ENCODE data around the gene MLH3.
A peak's percentile ranks its signal among the peaks of the same experiment; 100 is the strongest.
"Not testable (repeated sequence)": the region's sequence is repeated elsewhere in the genome, so short reads cannot be mapped to it uniquely, and the experiment has no call there.

MLH3 gene

DNA sequence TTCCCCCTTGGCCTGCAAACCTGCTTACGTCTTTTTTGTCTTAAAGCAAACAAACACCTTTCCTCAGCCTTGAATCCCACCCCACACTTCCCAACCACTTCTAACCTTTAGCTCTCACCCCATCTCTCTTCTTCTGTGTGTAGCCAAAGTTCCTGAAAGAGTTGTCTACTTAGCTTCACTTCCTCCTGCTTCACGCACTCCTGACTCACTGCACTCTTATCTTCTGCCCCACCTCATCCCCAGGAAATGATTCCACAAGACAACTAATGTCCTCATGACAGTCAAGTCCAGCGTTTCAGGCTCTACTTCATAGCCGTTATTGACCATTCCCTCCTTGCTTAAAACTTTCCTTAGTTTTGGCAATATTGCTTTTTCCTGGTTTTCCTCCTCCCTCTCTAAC, 26.2 kb downstream of the MLH3 start:
- peak; percentile 40 for DNase-seq (ENCODE audit: low read depth)

DNA sequence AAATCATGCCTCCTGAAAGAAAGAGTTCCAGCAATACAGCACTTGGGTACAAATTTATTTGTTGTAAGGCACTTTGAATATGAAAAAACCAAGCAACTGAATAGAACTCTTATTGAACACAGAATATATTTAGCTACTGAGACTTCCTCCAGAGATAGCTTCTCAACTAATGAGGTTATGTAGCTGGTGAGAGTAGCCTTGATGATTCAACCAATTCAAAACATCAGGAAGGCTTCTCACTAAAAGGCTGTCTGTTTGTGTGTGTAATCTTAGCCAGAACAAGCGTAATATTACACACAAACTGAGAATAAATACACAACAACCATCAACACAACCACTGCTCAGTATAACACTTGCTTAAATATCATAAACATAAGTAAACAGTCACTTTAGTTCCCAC, 28.2 kb downstream of the MLH3 start:
- no peak for DNase-seq (ENCODE audit: low read depth)

DNA sequence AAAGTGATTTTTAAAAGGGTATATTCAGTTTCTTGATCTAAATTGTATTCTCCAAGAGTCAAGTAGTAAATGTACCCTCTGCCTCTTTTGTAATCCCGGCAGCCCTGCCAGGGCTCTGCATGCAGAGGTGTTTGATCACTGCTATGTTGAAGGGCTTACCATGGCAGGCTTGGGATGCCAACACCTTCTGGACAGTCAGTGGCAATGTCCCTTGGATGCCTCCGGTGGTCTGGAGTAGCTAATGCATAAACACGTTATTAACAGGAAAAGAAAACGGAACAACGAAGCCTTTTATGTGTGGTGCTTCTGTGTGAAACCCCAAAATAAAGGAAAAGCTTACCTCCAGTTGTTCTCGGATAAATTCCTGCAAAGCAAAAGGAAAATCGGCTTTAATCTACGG, 28.6 kb downstream of the MLH3 start:
- DNase-seq (ENCODE audit: low read depth) = no peak

DNA sequence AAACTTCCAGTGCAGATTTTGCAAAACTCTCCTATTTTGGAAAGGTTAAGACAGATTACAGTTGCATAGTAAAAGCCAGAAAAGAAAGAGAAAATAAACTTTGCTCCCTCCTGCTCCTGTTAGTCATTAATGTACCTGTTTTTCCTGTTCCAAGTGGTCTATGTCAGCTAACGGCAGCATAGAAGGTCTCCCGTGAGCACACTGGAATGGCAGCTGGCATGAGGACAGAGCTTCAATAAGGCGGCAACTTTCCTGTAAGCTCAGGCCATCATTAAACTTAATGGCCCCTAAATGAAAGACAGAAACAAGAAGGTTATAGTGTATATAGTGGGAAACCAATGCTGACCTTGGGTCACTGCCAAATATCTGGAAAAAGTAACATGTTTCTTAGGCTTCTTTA, 32.6 kb downstream of the MLH3 start:
- no peak for DNase-seq (ENCODE audit: low read depth)

DNA sequence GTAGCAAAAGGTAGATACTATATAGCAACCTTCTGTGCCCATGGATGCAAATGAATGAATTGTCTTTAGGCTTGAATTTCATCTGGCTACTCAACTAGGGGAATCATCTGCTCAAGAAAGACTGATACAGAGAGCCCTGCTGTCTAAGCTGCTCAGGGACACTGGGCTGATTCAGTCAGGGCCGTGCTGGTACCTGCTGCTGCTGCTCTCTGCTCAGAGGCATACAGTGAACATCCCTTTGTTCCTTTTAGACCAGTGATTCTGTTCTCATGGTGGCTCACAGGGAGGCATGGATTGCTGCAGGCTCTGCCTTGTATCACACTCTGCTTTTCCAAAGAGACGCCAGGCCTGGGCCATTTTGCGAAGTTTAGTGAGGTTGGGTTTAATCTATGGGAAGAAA, 34.5 kb downstream of the MLH3 start:
- DNase-seq (ENCODE audit: low read depth) = no peak

DNA sequence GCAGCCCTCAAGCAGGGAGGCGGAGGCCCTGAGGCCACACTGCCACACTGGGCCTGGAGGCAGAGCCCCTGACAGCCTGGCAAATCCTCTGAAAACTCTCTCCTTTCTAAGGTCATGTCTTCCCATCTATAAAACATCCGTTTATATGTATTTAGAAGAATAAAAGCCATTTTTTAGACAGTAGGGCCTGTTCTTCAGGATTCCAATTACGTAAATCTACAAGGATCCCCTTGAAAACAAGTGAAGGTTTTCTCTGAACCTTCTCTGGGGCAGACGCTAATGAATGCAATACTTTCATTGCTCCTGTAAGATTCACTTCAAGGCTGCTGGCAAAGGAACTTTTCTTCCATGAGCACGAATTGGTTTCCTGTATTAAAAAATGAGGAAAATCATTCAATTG, 35.8 kb downstream of the MLH3 start:
- no peak for DNase-seq (ENCODE audit: low read depth)

DNA sequence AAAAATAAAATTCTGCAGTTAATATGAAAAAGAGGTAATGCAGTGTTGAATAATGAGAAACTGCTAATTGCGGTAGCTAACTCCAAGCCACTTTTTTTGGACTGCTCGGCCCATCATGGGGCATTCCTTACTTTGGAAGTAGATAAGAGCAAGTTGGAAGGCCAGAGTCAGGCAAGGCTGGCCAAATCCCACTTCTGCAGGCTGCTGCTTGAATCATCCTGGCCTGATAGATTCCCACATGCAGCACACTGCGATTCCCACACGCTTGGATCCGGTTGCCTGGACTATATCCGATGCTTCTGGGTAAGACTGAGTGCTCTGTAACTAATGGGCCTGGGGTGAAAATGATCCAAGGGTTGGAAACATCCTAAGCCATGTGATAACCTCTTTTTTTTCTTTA, 38.0 kb downstream of the MLH3 start:
- DNase-seq (ENCODE audit: low read depth) = no peak

DNA sequence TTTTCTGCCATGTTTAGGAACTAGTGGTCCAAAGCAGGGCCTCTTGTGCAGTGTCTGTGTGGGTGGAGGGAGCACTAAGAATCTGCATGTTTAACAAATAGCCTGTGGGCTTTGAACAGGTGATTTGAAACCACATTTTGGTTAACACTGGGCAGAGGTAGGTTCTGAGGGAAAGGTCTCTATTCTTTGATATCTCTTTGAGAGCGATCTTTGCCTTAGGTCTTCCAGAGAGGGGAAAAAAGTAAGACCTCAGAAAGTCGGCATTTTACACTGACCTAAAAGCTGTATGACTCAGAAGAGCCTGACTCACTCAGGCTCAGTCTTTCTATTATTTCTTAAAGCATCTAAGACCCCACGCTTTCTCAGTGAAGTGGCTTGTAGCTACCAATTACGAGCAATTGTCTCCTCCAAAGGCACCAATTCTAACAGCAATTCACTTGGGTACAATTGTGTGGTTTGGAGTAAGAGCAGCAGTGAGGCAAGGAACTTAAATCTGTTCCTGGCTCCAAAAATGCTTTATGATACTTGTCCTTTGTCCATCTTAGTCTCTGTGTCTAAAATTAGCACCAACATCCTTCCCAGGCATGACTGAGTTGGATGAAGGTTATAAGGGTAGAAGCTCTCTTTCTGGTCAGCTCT, 39.8 kb downstream of the MLH3 start:
- DNase-seq (ENCODE audit: low read depth) = peak; percentile 79

DNA sequence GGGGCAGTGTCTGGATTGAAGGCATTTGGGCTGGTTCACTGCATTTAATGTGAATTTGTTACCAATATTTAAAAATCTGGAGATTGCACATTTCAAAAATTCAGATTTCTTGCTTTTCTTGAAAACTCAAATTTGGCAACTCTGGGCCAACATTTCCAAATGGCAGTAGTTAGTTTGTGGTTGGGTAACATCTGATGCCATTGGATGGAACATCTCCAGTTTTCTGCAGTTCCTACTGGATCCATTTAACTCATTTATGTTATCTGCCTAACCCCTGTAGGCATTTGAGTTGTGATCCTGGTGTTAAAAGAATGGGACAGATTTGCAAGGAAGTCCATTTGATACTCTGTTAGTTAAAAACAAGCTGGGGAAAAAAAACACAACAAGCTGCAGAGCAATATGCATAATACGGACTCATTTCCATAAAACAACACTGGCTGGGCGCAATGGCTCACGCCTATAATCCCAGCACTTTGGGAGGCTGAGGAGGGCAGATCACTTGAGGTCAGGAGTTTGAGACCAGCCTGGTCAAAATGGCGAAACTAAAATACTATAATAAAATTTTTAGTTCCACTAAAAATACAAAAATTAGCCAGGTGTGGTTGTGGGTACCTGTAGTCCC, 40.7 kb downstream of the MLH3 start:
- peak; percentile 6 for DNase-seq (ENCODE audit: low read depth)

DNA sequence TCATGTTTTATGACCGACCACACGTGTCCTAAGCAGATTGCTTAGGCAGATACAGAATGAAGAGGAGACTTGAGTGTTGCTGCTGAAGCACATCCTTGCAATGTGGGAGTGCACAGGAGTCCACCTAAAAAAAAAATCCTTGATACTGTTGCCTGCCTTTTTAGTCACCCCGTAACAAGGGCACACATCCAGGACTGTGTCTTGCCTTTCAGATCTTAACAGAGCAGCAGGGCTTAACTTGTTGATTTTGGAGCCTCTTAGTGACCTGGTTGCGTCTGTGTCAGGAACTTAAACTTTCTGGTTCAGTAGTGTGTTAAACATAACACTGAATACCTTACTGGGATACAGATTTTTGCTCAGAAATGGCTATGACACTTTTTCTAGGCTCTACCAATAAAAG, 42.1 kb downstream of the MLH3 start:
- DNase-seq (ENCODE audit: low read depth) = no peak

DNA sequence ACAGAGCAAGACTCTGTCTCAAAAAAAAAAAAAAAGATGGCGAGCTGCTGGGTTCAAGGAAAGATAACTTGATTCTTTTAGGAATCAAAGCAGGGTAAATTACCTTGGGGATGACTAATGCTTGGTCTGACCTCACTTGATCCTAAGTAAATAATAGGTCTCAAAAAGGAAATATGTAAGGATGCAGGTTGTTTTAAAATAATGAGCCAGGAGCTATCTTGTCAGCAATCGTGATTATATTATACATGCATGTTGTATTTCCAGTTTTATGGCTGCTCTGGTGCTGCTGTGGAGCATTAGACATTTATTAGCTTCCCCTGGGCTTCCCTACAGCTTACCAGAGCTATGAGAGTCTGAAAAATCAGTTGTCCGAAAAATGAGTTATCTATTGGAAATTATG, 45.9 kb downstream of the MLH3 start:
- no peak for DNase-seq (ENCODE audit: low read depth)

DNA sequence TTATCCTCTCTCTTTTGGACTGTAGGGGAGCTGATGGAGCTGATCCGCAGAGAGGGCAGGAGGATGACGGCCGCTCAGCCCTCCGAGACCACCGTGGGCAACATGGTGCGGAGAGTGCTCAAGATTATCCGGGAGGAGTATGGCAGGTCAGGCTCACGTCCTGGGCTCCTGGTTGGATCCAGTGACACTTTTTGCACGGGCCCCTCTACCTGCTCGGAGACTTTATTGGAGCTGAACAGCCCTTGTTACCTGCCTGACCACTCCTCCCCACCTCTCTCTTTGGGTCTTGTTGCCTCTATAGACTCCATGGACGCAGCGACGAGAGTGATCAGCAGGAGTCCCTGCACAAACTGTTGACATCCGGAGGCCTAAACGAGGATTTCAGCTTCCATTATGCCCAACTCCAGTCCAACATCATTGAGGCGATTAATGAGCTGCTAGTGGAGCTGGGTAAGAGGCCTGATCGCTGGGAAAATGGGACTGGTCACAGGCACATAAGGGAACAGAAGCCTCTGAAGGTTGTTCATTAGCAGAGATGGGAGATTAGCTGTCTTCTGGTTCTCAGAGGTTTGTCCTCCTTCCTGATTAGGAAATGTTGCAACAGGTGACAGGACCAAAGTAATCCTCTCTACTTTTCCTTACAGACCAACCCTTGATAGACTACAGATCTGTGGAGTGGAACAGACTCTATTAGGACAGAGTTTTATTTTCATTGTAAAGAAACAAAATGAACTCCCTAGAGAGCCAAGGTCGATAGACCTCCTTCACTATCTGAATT, 47.8 kb downstream of the MLH3 start:
- DNase-seq (ENCODE audit: low read depth) = peak; percentile 19

DNA sequence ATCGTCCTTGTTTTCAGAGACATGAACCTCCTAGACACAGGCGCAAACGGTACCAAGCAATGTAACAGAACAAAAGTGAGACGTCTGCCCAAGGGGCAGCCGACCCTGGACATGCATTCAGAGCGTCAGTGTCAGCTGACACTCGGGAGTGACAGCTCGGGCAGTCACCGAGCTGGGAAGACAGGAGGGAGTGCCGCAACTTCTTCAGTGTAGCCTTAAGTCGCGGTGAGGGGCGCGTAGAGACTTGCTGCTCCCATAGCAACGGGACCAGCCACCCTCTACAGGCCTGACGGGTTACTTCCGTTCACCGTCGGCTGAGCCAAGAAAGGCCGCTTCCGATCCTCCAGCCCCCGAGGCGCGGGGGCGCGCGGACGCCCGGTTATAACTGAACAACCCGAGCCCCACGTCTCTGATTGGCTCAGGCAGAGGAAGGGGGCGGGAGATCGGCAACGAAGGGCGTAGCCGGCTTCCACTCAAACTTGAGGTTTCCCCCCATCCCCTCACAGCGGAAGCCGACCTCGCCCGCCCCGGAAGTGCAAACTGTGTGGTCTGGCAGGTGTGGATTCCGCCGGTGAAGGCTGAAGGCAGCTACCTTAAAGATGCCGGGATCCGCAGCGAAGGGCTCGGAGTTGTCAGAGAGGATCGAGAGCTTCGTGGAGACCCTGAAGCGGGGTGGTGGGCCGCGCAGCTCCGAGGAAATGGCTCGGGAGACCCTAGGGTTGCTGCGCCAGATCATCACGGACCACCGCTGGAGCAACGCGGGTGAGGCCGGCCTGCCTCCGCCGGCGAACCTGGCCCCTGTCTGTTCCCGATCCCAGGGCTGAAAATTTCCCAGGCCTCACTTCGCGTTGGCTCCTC, 48.6 kb downstream of the MLH3 start, which contains the start of gene EIF2B2:
EIF2B2 (plus strand) TSS at position 530 of the 858 bp plus-strand sequence; CDS start at position 600, 70 bp downstream.
- peak; percentile 96 for DNase-seq (ENCODE audit: low read depth)

DNA sequence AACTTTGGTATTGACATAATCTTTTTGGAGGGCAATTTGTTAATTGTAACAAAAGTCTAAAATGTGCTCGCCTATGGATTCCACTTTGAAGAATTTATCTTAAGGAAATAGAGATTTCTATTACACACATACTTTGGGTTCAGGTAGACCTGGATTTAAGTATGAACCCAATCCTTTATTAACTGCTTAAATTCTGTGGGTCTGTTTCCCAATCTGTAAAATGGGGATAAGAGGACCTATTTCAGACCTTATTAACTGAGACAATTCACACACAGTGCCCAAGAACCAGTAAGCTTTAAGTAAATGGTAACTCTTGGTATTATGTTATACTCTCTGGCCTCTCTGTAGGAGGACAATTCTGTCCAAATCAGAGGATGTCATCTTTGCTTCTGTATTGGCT, 49.4 kb downstream of the MLH3 start:
- DNase-seq (ENCODE audit: low read depth) = no peak

DNA sequence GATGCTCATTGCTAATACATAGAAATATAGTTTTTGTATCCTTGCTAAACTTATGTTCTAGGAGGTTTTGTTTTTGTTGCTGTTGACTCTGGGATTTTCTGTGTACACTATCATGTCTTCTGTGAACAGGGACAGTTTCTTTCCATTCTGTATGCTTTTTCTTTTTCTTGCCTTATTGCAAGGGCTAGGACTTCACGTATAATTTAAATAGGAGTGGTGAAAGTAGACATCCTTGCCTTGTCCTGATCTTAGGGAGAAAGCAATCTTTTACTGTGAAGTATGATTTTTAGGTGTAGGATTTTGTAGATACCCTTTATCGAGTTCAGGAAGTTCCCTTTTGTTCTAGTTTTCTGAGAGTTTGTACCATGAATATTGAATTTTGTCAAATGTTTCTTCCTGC, 50.0 kb downstream of the MLH3 start:
- no peak for DNase-seq (ENCODE audit: low read depth)

DNA sequence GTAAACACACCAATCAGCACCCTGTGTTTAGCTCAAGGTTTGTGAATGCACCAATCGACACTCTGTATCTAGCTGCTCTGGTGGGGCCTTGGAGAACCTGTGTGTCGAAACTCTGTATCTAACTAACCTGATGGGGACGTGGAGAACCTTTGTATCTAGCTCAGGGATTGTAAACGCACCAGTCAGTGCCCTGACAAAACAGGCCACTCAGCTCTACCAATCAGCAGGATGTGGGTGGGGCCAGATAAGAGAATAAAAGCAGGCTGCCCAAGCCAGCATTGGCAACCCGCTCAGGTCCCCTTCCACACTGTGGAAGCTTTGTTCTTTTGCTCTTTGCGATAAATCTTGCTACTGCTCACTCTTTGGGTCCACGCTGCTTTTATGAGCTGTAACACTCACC, 55.5 kb downstream of the MLH3 start:
- DNase-seq (ENCODE audit: low read depth) = not testable (repeated sequence)

DNA sequence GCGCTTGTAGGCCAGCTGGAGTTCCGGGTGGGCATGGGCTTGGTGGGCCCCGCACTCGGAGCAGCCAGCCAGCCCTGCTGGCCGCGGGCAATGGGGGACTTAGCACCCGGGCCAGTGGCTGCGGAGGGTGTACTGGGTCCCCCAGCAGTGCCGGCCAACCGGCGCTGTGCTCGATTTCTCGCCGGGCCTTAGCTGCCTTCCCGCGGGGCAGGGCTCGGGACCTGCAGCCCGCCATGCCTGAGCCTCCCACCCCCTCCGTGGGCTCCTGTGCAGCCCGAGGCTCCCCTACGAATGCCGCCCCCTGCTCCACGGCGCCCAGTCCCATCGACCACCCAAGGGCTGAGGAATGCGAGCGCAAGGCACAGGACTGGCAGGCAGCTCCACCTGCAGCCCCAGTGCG, 57.1 kb downstream of the MLH3 start:
- not testable (repeated sequence) for DNase-seq (ENCODE audit: low read depth)

DNA sequence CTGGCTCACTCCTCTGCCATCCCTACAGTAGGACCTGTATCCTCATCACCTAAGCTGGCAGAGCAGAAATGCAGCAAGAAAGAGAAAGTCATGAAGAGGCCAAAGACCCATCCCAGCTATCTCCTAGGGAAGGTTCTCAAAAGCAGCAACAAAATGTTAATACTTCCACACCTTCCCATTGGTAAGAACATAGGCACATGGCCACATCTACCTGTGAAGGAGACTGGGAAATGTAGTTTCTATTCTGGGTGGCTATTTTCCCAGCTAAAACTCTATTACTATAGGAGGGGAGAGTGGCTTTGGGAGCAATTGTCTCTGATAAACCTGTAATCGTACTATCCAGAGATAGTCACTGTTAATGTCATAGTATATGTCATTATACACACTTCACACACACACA, 62.3 kb downstream of the MLH3 start:
- DNase-seq (ENCODE audit: low read depth) = no peak

DNA sequence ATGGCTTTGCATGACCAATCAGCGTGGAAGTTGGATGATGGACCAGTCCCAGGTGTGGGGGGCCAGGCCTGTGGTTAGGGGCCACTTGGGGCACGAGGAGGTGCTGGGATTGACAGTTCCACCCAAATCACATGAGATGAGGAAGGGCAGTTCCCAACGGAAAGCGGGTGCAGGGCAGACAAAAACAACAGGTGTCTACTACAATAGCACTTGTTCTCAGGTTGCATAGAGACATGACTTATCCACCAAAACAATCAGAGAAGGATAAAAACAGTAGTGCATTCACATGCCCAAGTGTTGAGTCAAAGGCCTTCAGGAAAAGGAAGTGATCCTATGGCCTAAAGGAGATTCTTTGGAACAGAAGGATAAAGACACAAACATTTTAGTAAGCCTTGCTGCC, 63.1 kb downstream of the MLH3 start:
- peak; percentile 80 for DNase-seq (ENCODE audit: low read depth)

DNA sequence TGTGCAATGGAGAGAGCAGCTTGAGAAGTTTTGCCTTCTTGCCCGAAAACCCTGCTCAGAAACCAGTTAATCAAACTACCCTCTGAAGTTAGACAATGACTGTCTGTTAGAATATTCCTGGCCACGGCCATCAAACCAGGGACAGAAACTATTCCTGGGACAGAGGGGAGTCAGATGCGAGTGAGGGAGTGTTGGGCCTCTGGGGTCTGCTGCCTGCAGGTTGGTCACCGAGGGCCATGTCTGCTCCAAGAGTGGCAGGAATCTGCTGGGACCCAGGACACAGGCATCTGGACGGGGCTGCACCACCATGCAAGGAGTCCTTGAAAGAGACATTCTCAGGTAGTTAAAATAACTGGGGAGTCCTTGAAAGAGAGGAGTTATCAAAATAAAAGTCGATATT, 65.5 kb downstream of the MLH3 start:
- DNase-seq (ENCODE audit: low read depth) = no peak

DNA sequence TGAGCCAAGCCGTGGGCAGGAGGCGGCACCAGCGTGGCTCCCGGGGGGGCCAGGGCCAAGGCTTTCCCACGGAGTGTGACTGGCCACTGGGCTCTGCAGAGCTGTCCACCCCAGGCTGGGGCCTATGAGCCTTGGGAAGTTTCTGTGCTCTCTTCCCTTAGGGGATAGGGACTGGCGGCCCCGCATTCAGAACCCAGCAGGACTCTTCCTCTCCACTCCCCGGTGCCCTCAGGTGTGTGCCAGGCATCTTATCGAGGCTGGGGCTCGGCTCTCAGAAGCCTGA, 66.3 kb downstream of the MLH3 start:
- DNase-seq (ENCODE audit: low read depth) = no peak

DNA sequence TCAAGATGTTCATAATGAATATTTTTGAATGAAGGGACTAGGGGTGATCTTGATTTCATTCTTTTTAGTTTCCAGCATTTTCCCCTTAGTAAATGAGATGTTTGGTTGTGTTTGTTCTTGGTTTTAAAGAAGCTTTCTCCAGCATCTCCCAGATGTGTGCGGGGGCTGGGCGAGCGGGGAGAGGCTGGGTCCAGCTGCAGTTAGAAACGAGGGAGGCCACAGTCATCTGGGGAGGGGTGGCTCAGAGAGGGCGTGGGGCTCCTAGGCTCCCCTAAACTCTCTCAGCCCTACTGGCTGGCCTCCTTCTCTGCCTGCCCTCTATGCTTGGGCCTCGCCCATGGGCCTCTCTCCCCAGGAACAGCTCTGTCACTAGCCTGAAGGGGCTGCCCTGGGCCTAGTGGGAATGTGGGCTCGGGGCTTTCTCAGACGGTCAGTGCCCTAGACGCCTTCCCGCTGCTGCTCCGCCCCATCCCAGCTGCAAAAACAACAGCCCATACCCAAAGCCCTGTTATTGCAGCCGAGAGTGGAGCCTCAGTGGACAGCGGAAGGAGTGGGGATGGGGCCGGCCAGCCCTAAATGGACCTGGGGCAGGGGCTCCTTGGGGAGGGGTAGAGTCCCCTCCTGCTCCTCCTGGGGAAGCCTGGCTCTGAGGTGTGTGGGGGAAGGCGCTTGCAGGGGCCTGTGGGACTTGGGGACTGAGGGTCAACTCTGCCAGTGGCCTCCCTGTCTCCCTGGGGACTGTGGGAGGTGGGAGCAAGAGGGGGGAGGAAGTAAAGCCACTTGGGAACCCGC, 66.8 kb downstream of the MLH3 start:
- no peak for DNase-seq (ENCODE audit: low read depth)

All from EH (cell line).